Activated CD8-positive, alpha-beta T cell treated with anti-CD3 and anti-CD28 coated beads, Interleukin-2, amount 10 ng/mL, durations not matched to agents 7 days and 5 days (primary cell): ENCODE data around the gene SYT6. TPM values are rescaled to one million over a fixed set of nuclear protein-coding genes. Genes with fewer than 3 reads are reported as not detected.

ENCODE experiments used
- ATAC-seq: fragments of 150-1000 bp; cut with Tn5 transposase; one replicate; pipeline ENCODE4 v1.10.0; 2021; ENCODE audit warnings: moderate library complexity
- CTCF ChIA-PET: fragments of 350-600 bp; sonication (Branson Sonifier 250); formaldehyde crosslinking; loops from one replicate; lab custom pipeline; 2021; ENCODE audit warnings: antibody characterized with exemption; lab: Charles Lee
- POLR2A ChIA-PET: fragments of 350-600 bp; sonication (Branson Sonifier 250); formaldehyde crosslinking; loops from one replicate; lab custom pipeline; 2021; ENCODE audit warnings: antibody characterized with exemption; lab: Charles Lee
- DNase-seq: peaks from one replicate; pipeline ENCODE4 v3.0.0-alpha.2; 2020
- H3K27ac Mint-ChIP-seq: one replicate; pipeline ENCODE4 v1.8.0; 2021; ENCODE audit warnings: mild to moderate bottlenecking, mixed read lengths
- H3K27me3 Mint-ChIP-seq: one replicate; pipeline ENCODE4 v1.8.0; 2021; ENCODE audit warnings: low read depth, mixed read lengths
- H3K36me3 Mint-ChIP-seq: one replicate; pipeline ENCODE4 v1.8.0; 2021; ENCODE audit warnings: low read depth, mixed read lengths
- H3K4me1 Mint-ChIP-seq: one replicate; pipeline ENCODE4 v1.8.0; 2021; ENCODE audit warnings: low read depth, mixed read lengths
- H3K4me3 Mint-ChIP-seq: one replicate; pipeline ENCODE4 v1.8.0; 2021; ENCODE audit warnings: mild to moderate bottlenecking, mixed read lengths
- H3K9me3 Mint-ChIP-seq: one replicate; pipeline ENCODE4 v1.8.0; 2022; ENCODE audit warnings: mixed read lengths; ENCODE audit not compliant: insufficient read depth
- total RNA-seq, 2 experiments: library from RNA; stranded (reverse); gene quantifications; one replicate each; pipeline ENCODE4 v1.2.3, GENCODE V29; 2021

The SYT6 gene
- not detected for total RNA-seq

GRCh38 chr1:114153261-114154145 is at the start of gene SYT6:
Gene SYT6 (minus strand): TSS chr1:114153869. CDS start chr1:114153772, 97 bp downstream.
- no peak within 1 kb of the TSS for H3K4me3 Mint-ChIP-seq
- CTCF ChIA-PET, result no interaction called here
- ATAC-seq, result no peak

GRCh38 chr1:114201486-114201885 is 47.8 kb upstream of the SYT6 start:
- Mint-ChIP-seq H3K27ac (no peak overlapping the region), H3K36me3 (no peaks in the 10 kb centered on the region), H3K4me3 (no peak overlapping the region), H3K9me3 (no peaks in the 10 kb centered on the region), H3K4me1 (no peaks in the 10 kb centered on the region), H3K27me3 (peaks cover 46% of the 10 kb centered on the region)
- ChIA-PET CTCF (interaction anchor here (0.7 kb wide), 1 partner anchor 62 kb away, joined by 3 read pairs; no protein-coding TSS in a partner anchor), POLR2A (no interaction called here)
- no peak for DNase-seq
- ATAC-seq, result no peak

More at GRCh38 chr1:114153261-114154145, at the start of gene SYT6:
- Mint-ChIP-seq H3K9me3 (no peaks in the 10 kb centered on the region), H3K4me1 (peaks cover 9% of the 10 kb centered on the region), H3K27me3 (peaks cover 61% of the 10 kb centered on the region), H3K27ac (no peak within 1 kb of the TSS), H3K36me3 (no peaks in the 10 kb centered on the region)
- no peak for DNase-seq
- POLR2A ChIA-PET, result no interaction called here

- Mint-ChIP-seq H3K27me3 (peaks cover 53% of the 10 kb centered on the region), H3K9me3 (no peaks in the 10 kb centered on the region), H3K4me3 (no peak overlapping the region), H3K4me1 (no peaks in the 10 kb centered on the region), H3K36me3 (no peaks in the 10 kb centered on the region), H3K27ac (no peak overlapping the region)
- no peak for ATAC-seq
- ChIA-PET POLR2A (no interaction called here), CTCF (interaction anchor here (2.0 kb wide), 1 partner anchor 83 kb away, joined by 7 read pairs; no protein-coding TSS in a partner anchor)
- no peak for DNase-seq
These were observed 45.4 kb upstream of the SYT6 start for GRCh38 chr1:114199017-114199594.

GRCh38 chr1:114196992-114197907 is 43.6 kb upstream of the SYT6 start:
- POLR2A ChIA-PET, result no interaction called here
- CTCF ChIA-PET, result no interaction called here
- DNase-seq (no peak), ATAC-seq (no peak)
- Mint-ChIP-seq H3K36me3 (no peaks in the 10 kb centered on the region), H3K27ac (no peak overlapping the region), H3K9me3 (no peaks in the 10 kb centered on the region), H3K4me1 (no peaks in the 10 kb centered on the region), H3K27me3 (peaks cover 53% of the 10 kb centered on the region), H3K4me3 (no peak overlapping the region)

GRCh38 chr1:114195819-114196218 is 42.1 kb upstream of the SYT6 start:
- CTCF ChIA-PET, result no interaction called here
- POLR2A ChIA-PET, result interaction anchor here (0.7 kb wide), 1 partner anchor 60 kb away, joined by 3 read pairs; no protein-coding TSS in a partner anchor
- Mint-ChIP-seq H3K4me1 (no peaks in the 10 kb centered on the region), H3K4me3 (no peak overlapping the region), H3K36me3 (no peaks in the 10 kb centered on the region), H3K27me3 (peaks cover 41% of the 10 kb centered on the region), H3K27ac (no peak overlapping the region), H3K9me3 (no peaks in the 10 kb centered on the region)
- DNase-seq (no peak), ATAC-seq (no peak)

- no peak for ATAC-seq
- DNase-seq, result no peak
- POLR2A ChIA-PET, result no interaction called here
- CTCF ChIA-PET, result no interaction called here
- Mint-ChIP-seq H3K27me3 (peaks cover 27% of the 10 kb centered on the region), H3K9me3 (no peaks in the 10 kb centered on the region), H3K27ac (no peak overlapping the region), H3K4me3 (no peak overlapping the region), H3K4me1 (no peaks in the 10 kb centered on the region), H3K36me3 (no peaks in the 10 kb centered on the region)
These were observed 38.7 kb upstream of the SYT6 start for GRCh38 chr1:114192328-114192727.

GRCh38 chr1:114189398-114189797 is 35.7 kb upstream of the SYT6 start:
- no peak overlapping the region for H3K27ac Mint-ChIP-seq
- H3K4me3 Mint-ChIP-seq, result no peak overlapping the region
- no peaks in the 10 kb centered on the region for H3K9me3 Mint-ChIP-seq
- H3K36me3 Mint-ChIP-seq, result no peaks in the 10 kb centered on the region
- H3K27me3 Mint-ChIP-seq, result peaks cover 11% of the 10 kb centered on the region
- ChIA-PET POLR2A (no interaction called here), CTCF (no interaction called here)
- H3K4me1 Mint-ChIP-seq, result no peaks in the 10 kb centered on the region
- ATAC-seq (no peak), DNase-seq (no peak)

GRCh38 chr1:114181356-114181755 is 27.7 kb upstream of the SYT6 start:
- Mint-ChIP-seq H3K9me3 (no peaks in the 10 kb centered on the region), H3K4me1 (no peaks in the 10 kb centered on the region), H3K27ac (no peak overlapping the region)

GRCh38 chr1:114180742-114181141 is 27.1 kb upstream of the SYT6 start:
- no peak for ATAC-seq
- no peak overlapping the region for H3K4me3 Mint-ChIP-seq
- H3K4me1 Mint-ChIP-seq, result no peaks in the 10 kb centered on the region
- no peaks in the 10 kb centered on the region for H3K9me3 Mint-ChIP-seq
- no peaks in the 10 kb centered on the region for H3K36me3 Mint-ChIP-seq
- no peak overlapping the region for H3K27ac Mint-ChIP-seq
- peaks cover 15% of the 10 kb centered on the region for H3K27me3 Mint-ChIP-seq
- ChIA-PET POLR2A (no interaction called here), CTCF (no interaction called here)
- DNase-seq, result no peak

More at GRCh38 chr1:114181356-114181755, 27.7 kb upstream of the SYT6 start:
- POLR2A ChIA-PET, result no interaction called here
- CTCF ChIA-PET, result no interaction called here
- ATAC-seq (no peak), DNase-seq (no peak)
- peaks cover 11% of the 10 kb centered on the region for H3K27me3 Mint-ChIP-seq
- no peak overlapping the region for H3K4me3 Mint-ChIP-seq
- H3K36me3 Mint-ChIP-seq, result no peaks in the 10 kb centered on the region

- H3K4me1 Mint-ChIP-seq, result no peaks in the 10 kb centered on the region
- no peaks in the 10 kb centered on the region for H3K36me3 Mint-ChIP-seq
- POLR2A ChIA-PET, result no interaction called here
- no peak overlapping the region for H3K27ac Mint-ChIP-seq
- no peak for ATAC-seq
- CTCF ChIA-PET, result no interaction called here
- H3K9me3 Mint-ChIP-seq, result no peaks in the 10 kb centered on the region
- no peak for DNase-seq
- H3K4me3 Mint-ChIP-seq, result no peak overlapping the region
- H3K27me3 Mint-ChIP-seq, result peaks cover 12% of the 10 kb centered on the region
These were observed 25.3 kb upstream of the SYT6 start for GRCh38 chr1:114178936-114179335.

GRCh38 chr1:114177282-114177681 is 23.6 kb upstream of the SYT6 start:
- no peaks in the 10 kb centered on the region for H3K36me3 Mint-ChIP-seq
- no peaks in the 10 kb centered on the region for H3K4me1 Mint-ChIP-seq
- no peak overlapping the region for H3K27ac Mint-ChIP-seq
- DNase-seq, result no peak
- H3K9me3 Mint-ChIP-seq, result no peaks in the 10 kb centered on the region
- peaks cover 12% of the 10 kb centered on the region for H3K27me3 Mint-ChIP-seq
- ChIA-PET CTCF (no interaction called here), POLR2A (no interaction called here)
- H3K4me3 Mint-ChIP-seq, result no peak overlapping the region
- no peak for ATAC-seq
